Ascending aorta (tissue), 2 donors: ENCODE results near the gene SYNE3. TPM values are rescaled to one million over a fixed set of nuclear protein-coding genes. Genes with fewer than 3 reads are reported as not detected.

Source experiments
- DNase-seq, 2 donors: peaks; one replicate each; pipeline ENCODE4 v3.0.0-alpha.2; 2019; ENCODE audit warnings: low spot score in 2 of 2
- H3K27ac ChIP-seq, 2 donors: fragments of 200-600 bp; sonication (generic); one replicate each; pipeline ENCODE4 v1.5.1; 2016 to 2017; ENCODE audit warnings: mild to moderate bottlenecking in 1 of 2
- H3K27me3 ChIP-seq: fragments of 200-600 bp; sonication (generic); one replicate; pipeline ENCODE4 v1.5.1; 2017
- H3K36me3 ChIP-seq, 2 donors: fragments of 200-600 bp; sonication (generic); one replicate each; pipeline ENCODE4 v1.5.1; 2016
- H3K4me1 ChIP-seq, 2 donors: fragments of 200-600 bp; sonication (generic); one replicate each; pipeline ENCODE4 v1.5.1; 2016 to 2017; ENCODE audit warnings: mild to moderate bottlenecking in 1 of 2
- H3K4me3 ChIP-seq, 2 donors: fragments of 200-600 bp; sonication (generic); one replicate each; pipeline ENCODE4 v1.5.1; 2016 to 2017; ENCODE audit warnings: mild to moderate bottlenecking in 1 of 2
- H3K9me3 ChIP-seq, 2 donors: fragments of 200-600 bp; sonication (generic); one replicate each; pipeline ENCODE4 v1.5.1; 2016
- intact Hi-C: fragments of 100-400 bp; cut with DNase I; formaldehyde crosslinking; loops from one replicate; pipeline ENCODE4 v1.15.1; 2023
- total RNA-seq: library from RNA; depleted of rRNA; stranded (reverse); fragments of >200 nt; gene quantifications from one replicate; pipeline ENCODE4 v1.1.0, GENCODE V29; 2016
- TF ChIP-seq, protein P1 (sequence below), 3 experiments: fragments of 200-600 bp in 2 of 3; fragments of 450-650 bp in 1 of 3; sonication (generic) in 2 of 3; IDR thresholded peaks; one replicate each; pipeline ENCODE4 v1.5.1; 2016 to 2019; ENCODE audit warnings: antibody characterized with exemption in 3 of 3, mild to moderate bottlenecking in 1 of 3, moderate library complexity in 1 of 3

SYNE3 gene
- total RNA-seq, 1 donor from 2014 or later = 84.1 TPM

DNA sequence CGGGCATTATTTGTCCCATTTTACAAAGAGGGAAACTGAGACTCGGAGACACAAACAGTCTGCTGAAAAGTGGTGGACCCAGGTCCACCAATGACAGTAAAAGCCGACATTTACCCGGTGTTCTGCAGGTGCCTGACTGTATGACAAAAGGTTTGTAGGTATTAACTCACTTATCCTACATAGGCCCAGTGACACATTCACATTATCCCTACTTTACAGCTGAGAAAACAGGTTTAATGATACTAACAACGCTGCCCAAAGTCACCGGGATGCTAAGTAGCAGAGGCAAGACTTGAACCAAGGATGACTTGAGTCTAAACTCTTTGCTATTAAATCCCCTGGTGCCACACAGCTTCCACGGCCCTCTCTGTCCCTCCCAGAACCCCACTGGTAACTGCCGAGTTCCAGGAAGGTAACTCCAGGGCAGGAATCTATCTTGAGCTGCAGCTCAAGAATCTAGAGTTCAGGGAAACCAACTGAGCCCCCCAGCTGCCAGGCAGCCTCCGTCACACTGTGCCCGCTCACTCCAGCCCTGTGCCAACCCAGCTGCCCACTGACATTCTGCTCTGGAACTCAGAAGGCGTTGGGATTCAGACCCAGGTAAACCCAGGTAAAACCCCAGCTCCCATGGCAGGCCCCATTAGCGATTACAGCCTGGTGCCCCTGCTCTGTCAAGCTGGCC, 33.7 kb downstream of the SYNE3 start:
- no peak for DNase-seq
- Histone ChIP-seq H3K36me3 (no peaks in the 10 kb centered on the region), H3K9me3 (no peaks in the 10 kb centered on the region), H3K27me3 (no peaks in the 10 kb centered on the region), H3K4me3 (no peak overlapping the region), H3K27ac (peak overlapping the region; percentile 78 to 82), H3K4me1 (peaks cover 6 to 26% of the 10 kb centered on the region in 2 donors)
- TF ChIP-seq, protein P1, sequence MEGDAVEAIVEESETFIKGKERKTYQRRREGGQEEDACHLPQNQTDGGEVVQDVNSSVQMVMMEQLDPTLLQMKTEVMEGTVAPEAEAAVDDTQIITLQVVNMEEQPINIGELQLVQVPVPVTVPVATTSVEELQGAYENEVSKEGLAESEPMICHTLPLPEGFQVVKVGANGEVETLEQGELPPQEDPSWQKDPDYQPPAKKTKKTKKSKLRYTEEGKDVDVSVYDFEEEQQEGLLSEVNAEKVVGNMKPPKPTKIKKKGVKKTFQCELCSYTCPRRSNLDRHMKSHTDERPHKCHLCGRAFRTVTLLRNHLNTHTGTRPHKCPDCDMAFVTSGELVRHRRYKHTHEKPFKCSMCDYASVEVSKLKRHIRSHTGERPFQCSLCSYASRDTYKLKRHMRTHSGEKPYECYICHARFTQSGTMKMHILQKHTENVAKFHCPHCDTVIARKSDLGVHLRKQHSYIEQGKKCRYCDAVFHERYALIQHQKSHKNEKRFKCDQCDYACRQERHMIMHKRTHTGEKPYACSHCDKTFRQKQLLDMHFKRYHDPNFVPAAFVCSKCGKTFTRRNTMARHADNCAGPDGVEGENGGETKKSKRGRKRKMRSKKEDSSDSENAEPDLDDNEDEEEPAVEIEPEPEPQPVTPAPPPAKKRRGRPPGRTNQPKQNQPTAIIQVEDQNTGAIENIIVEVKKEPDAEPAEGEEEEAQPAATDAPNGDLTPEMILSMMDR (IDR thresholded peaks at IDR 0.05) = no peak
- intact Hi-C loops = loop anchor here (2.0 kb wide), 3 partner anchors 24 to 44 kb away; no protein-coding TSS in a partner anchor

DNA sequence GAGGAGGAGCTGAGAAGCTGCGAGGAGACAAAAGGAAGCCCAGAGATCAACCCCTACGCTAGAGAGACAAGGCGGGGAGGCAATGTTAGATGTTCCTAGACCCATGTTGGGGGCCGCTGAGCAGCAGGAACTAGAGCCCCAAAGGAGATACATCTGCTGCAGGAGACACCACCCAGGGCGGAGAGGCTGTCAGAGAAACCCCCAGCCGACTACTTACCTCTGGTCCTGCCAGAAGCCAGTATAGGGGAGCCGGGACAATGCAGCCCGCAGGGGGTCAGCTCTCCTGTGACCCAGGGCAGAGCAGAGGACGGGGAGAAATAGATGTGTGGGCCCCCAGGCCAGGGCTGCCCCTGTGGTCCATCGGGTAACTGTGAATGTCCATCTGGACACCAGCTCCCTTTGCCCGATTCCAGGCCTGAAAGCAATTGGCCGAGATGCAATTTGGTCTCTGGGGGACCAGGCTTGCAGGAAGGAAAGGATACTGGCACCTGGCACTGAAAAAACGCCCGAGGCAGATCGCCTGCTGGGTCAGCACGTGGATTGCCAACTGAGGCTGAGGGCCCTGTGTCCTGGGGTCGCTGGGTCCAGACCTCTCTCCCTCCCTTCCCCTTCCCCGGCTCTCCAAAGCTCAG, 34.9 kb downstream of the SYNE3 start:
- Histone ChIP-seq H3K4me1 (peaks cover 6 to 30% of the 10 kb centered on the region in 2 donors), H3K4me3 (no peak overlapping the region), H3K36me3 (no peaks in the 10 kb centered on the region), H3K27me3 (no peaks in the 10 kb centered on the region), H3K9me3 (no peaks in the 10 kb centered on the region), H3K27ac (peak overlapping the region; percentile 51 to 82)
- intact Hi-C loops = loop anchor here (2.0 kb wide), 3 partner anchors 25 to 45 kb away; no protein-coding TSS in a partner anchor
- DNase-seq = no peak
- TF ChIP-seq, protein P1 (IDR thresholded peaks at IDR 0.05) = no peak

DNA sequence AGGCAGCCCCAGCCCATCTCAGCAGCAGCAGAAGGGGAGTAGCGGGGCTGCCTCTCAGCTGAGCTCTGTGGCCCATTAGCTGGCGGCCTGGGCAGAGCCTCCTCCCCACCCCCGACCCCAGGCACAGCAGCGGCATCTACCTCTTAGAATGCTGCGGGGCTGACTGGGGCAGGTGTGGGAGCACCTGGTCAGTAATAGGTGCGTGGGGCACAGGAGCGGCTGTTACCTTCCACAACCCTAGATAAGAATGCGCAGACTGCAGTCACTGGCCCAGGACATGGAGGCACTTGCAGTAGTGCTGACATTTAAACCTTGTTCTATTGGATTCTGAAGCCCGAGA, 35.6 kb downstream of the SYNE3 start:
- intact Hi-C loops = no loop called here
- H3K27me3 ChIP-seq = no peaks in the 10 kb centered on the region
- peak overlapping the region; percentile 47 to 48 for H3K27ac ChIP-seq
- no peak for DNase-seq
- H3K36me3 ChIP-seq = peaks cover 0 to 3% of the 10 kb centered on the region in 2 donors
- H3K4me1 ChIP-seq = peaks cover 6 to 30% of the 10 kb centered on the region in 2 donors
- TF ChIP-seq, protein P1 (IDR thresholded peaks at IDR 0.05) = no peak
- H3K9me3 ChIP-seq = no peaks in the 10 kb centered on the region
- no peak overlapping the region for H3K4me3 ChIP-seq

DNA sequence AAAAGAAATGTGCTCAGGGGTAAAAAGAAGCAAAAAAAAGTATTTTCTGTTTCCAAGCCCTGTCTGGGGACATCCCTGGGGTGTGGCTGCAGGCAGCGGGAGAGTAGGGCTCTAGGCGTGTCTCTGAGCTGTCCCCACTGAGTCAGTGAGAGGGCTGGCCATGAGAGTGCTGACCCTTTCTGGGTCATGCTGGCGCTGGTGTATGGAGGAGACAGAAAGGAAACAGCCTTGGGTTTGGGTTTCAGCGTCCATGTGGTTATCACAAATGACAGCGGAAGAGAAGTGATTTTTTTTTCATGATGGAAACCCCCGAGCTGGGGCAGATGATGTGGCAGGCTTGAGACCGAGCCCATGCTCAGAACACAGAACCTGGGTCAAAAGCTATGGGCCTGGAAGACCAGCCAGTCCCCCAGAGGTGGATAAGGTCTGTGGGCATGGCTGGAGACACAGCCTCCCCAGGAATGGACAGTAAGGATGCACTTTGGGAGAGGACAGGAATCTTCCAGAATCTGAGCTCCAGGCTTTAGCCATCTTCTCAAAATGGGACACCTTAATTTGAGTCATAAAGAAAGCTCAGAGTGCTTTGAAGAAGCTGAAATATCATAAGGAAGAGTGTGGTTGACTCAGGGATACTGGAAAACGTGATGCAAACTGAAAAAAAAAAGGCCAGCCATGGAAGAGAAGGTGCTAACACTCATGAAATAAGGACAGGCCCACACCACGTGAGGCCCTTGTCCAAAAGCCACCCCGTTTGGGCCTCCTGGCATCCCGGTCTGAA, 36.2 kb downstream of the SYNE3 start:
- H3K36me3 ChIP-seq = peaks cover 5 to 8% of the 10 kb centered on the region in 2 donors
- TF ChIP-seq, protein P1 (IDR thresholded peaks at IDR 0.05) = no peak
- H3K4me3 ChIP-seq = no peak overlapping the region
- peak in 1 of 2 donors; percentile 84 for DNase-seq
- H3K27ac ChIP-seq = peak overlapping the region; percentile 47 to 48
- no peaks in the 10 kb centered on the region for H3K27me3 ChIP-seq
- H3K4me1 ChIP-seq = peaks cover 6 to 30% of the 10 kb centered on the region in 2 donors
- intact Hi-C loops = no loop called here
- H3K9me3 ChIP-seq = no peaks in the 10 kb centered on the region

DNA sequence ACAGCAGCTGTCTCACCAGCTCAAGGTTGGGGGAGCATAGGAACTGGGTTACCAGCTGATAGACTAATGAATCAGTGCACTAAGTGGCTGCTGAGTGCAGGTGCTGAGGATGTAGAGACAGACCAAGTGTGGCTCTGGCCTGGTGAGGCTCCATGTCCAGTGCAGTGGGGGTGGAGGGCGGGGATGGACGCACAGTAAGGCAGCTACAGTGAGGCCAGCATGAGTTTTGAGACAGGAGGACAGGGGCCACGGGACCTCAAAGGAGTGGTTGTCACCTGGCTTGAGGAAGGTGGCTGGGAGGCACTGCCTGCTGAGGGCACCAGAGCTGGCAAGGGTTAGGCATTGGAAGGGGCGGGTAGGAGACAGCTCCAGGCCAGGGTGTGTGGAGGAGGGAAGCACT, 37.0 kb downstream of the SYNE3 start:
- H3K27ac ChIP-seq = no peak overlapping the region
- no peak for DNase-seq
- intact Hi-C loops = no loop called here
- H3K4me1 ChIP-seq = peaks cover 6 to 29% of the 10 kb centered on the region in 2 donors
- H3K9me3 ChIP-seq = no peaks in the 10 kb centered on the region
- H3K27me3 ChIP-seq = no peaks in the 10 kb centered on the region
- no peak overlapping the region for H3K4me3 ChIP-seq
- TF ChIP-seq, protein P1 (IDR thresholded peaks at IDR 0.05) = no peak
- peaks cover 11 to 16% of the 10 kb centered on the region in 2 donors for H3K36me3 ChIP-seq
